Measurements from ENCODE around the gene ZNFX1.

The ZNFX1 gene

DNA sequence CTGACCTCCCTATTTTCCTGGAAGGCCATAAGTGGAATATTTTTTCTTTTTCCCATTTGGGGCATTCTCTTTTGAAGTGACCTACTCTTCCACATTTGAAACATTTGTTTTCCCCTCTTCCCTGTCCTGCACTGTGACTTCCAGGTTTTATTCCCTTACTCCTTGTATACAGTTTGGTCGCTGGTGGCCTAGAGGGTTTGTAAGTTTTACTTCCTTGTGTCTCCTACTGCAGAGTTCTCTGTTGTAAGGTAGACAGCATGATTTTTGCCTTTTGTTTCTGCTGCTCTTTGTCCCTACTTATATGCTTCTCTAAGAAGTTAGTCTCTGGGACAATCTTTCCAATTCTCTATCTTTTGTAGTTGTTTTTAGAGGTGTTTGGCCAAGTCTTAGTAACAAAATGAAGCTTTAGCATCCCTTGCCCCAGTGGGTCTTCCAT lies 7.4 kb upstream of the ZNFX1 start:
- TF ChIP-seq ZFX (IDR thresholded peaks at IDR 0.05) (no peak), CTCF (conservative IDR thresholded peaks at IDR 0.05) (no peak)
- H3K27ac ChIP-seq, result no peak overlapping the region; the same call in 1 of the 2 replicates

DNA sequence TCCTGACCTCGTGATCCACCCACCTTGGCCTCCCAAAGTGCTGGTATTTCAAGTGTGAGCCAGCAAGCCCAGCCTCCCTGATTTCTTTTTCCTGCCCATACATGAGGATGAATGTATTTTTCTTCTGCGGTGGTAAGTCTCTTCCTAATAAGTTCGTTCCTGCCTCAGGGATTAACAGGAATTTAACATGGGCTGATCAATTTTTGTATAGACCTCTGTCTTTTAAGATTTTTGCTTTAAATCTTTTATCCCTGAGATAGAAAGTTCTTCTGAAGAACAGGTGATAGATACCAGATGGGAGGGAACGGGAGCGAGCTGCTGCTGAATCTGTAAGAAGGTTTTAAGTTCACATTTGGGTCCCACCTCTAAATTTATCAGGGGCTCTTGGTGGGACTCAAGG lies 7.0 kb upstream of the ZNFX1 start:
- no peak for TF ChIP-seq ZFX (IDR thresholded peaks at IDR 0.05)
- no peak for TF ChIP-seq CTCF (conservative IDR thresholded peaks at IDR 0.05)
- H3K27ac ChIP-seq, result peak overlapping the region; percentile 15; the same call in 1 of the 2 replicates

DNA sequence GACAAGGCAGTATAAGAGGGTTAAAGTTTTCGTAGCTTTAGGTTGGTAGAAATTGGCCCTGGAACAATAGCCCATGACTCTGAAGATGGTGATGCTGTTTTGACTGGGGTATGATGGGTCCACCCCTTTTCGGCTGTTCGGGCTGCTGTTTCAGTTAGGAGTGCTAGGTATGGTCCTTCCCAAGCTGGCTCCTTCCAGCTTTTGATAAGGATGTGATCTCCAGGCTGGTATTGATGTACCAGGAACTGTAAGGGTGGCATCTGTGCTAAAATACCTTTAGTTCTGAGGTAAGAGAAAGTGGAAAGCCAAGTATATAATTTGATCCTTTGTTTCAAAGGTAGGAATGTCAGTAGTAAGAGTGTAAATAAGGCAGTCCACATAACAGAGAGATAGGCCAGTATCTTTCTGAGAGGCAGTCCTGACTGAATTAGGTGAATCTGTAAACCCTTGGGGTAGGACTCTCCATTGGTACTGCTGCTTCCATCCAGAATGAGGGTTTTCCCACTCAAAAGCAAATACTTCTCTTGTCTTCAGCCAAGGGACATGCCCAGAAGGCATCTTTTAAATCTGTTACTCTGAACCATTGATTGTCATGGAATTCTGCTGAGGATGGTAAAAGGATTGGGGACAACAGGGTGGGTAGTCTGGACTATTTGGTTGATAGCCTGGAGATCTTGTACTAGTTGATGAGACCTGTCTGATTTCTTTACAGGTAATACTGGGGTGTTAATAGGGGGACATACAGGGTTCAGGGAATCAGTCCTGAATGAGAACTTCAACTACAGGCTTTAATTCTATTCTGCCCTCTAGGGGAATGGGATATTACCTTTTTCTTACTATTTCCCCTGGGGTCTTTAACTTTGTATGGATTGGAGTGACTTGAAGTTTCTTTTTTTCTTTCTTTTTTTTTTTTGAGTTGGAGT lies 6.1 kb upstream of the ZNFX1 start:
- peak overlapping the region; percentile 48; the same call in 1 of the 2 replicates for H3K27ac ChIP-seq
- TF ChIP-seq CTCF (conservative IDR thresholded peaks at IDR 0.05) (0 out of 2 replicates have a peak, but pooled peaks have one; percentile 5), ZFX (IDR thresholded peaks at IDR 0.05) (no peak)

DNA sequence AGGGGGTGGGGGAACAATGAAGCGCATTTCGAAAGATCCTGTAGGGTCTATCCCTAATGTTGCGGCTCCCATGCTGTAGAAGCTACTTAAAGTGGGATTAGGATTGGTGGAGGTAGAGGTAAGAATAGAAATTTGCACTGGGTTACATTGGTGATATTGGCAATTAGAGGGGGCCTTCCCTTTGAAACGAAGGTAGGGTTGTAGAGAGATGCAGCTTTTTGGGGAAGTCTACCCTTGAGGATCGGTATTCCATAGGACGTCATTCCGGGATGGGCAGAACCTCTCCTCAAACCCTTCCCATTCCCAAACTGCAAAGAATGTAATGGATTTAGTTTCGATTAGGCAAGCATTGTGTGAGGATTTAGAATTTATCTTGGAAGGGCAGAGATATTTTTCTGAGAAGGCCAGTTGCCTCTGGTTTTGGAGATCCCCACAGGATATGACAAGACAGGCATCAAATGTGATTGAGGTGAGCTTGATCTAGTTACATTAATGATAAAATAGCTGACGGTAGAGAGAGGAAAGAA lies 5.4 kb upstream of the ZNFX1 start:
- peak overlapping the region; percentile 48; the same call in 1 of the 2 replicates for H3K27ac ChIP-seq

GRCh38 chr20:49282584-49283171 lies 4.8 kb upstream of the ZNFX1 start:
- H3K27ac ChIP-seq, result peak overlapping the region; percentile 48
- TF ChIP-seq CTCF (conservative IDR thresholded peaks at IDR 0.05), result no peak
- no peak for TF ChIP-seq ZFX (IDR thresholded peaks at IDR 0.05)

More for the DNA sequence above, 5.4 kb upstream of the ZNFX1 start:
- no peak for TF ChIP-seq CTCF (conservative IDR thresholded peaks at IDR 0.05)
- TF ChIP-seq ZFX (IDR thresholded peaks at IDR 0.05), result no peak

DNA sequence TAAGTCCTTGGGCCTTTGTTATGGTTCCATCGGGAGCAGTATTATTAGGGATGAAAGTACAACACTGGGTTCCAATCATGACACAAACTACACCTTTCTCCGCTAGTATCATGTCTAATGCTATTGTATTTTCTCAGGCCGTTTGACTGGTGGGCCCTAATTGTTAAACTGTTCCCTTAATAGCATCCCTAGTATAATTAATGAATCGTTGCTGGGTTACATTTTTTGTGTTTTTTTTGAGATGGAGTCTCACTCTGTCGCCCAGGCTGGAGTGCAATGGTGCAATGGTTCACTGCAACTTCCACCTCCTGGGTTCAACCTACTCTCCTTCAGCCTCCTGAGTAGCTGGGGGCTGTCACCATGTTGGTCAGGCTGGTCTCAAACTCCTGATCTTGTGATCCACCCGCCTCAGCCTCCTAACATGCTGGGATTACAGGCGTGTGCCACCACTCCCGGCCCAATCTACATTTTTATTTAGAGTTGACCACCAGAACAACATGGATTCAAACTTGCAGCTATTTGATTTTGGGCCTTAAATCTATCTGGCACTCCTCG lies 4.1 kb upstream of the ZNFX1 start:
- H3K27ac ChIP-seq, result peak overlapping the region; percentile 48
- TF ChIP-seq CTCF (conservative IDR thresholded peaks at IDR 0.05), result no peak
- no peak for TF ChIP-seq ZFX (IDR thresholded peaks at IDR 0.05)
